Natural killer cell treated with Interleukin-12 subunit alpha and Interleukin-12 subunit beta and Interleukin-15 and Interleukin-18, amount 100 ng/mL, for 72 hours (primary cell): ENCODE results near the gene PLEKHA3. TPM values are rescaled to one million over a fixed set of nuclear protein-coding genes. Genes with fewer than 3 reads are reported as not detected.
A peak's percentile ranks its signal among the peaks of the same experiment; 100 is the strongest.
"Not testable (repeated sequence)": the region's sequence is repeated elsewhere in the genome, so short reads cannot be mapped to it uniquely, and the experiment has no call there.

Experiments
- ATAC-seq, 2 donors: fragments of 150-1000 bp; cut with Tn5 transposase in 1 of 2; sonication (Bioruptor Pico), chemical (Tn5 transposase) in 1 of 2; 2 replicates each; pipeline ENCODE4 v1.10.0; 2021
- DNase-seq: peaks from one replicate; pipeline ENCODE4 v3.0.0; 2022; ENCODE audit warnings: low spot score
- H3K27ac Mint-ChIP-seq, 2 donors: 1 replicate in 1 of 2; 2 replicates in 1 of 2; pipeline ENCODE4 v1.8.0; 2022; ENCODE audit warnings: mixed read lengths in 2 of 2, mild to moderate bottlenecking in 1 of 2, moderate library complexity in 1 of 2
- H3K27me3 Mint-ChIP-seq, 2 donors: 1 replicate in 1 of 2; 2 replicates in 1 of 2; pipeline ENCODE4 v1.8.0; 2022; ENCODE audit warnings: mixed read lengths in 2 of 2
- H3K36me3 Mint-ChIP-seq: one replicate; pipeline ENCODE4 v1.8.0; 2022; ENCODE audit warnings: mixed read lengths
- H3K4me1 Mint-ChIP-seq, 2 donors: 1 replicate in 1 of 2; 2 replicates in 1 of 2; pipeline ENCODE4 v1.8.0; 2022; ENCODE audit warnings: low read depth in 2 of 2, mixed read lengths in 2 of 2, mild to moderate bottlenecking in 1 of 2
- H3K4me3 Mint-ChIP-seq: one replicate; pipeline ENCODE4 v1.8.0; 2022; ENCODE audit warnings: mixed read lengths
- H3K9me3 Mint-ChIP-seq: 2 replicates; pipeline ENCODE4 v1.8.0; 2022; ENCODE audit warnings: mixed read lengths
- total RNA-seq, 2 donors: library from RNA; stranded (reverse); gene quantifications; one replicate each; pipeline ENCODE4 v1.2.3, GENCODE V29; 2022

The PLEKHA3 gene
- total RNA-seq, 2 donors from 2014 or later = 36.7 to 41.2 TPM

DNA sequence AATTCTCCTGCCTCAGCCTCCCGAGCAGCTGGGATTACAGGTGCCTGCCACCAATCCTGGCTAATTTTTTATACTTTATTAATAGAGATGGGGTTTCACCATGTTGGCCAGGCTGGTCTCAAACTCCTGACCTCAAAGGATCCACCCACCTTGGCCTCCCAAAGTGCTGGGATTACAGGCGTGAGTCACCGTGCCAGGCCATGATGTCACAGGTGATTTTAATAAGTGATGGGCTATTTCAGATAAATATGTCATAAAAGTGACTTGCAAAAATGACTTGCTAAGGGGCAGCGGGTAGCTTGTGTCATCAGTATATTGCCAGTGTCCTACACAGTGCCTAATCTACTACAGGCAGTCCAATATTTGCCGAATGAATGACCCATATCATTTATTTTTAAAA, 8.9 kb upstream of the PLEKHA3 start:
- not testable (repeated sequence) for H3K4me3 Mint-ChIP-seq, ATAC-seq, H3K27me3 Mint-ChIP-seq, H3K36me3 Mint-ChIP-seq, H3K9me3 Mint-ChIP-seq, H3K27ac Mint-ChIP-seq, H3K4me1 Mint-ChIP-seq, DNase-seq

DNA sequence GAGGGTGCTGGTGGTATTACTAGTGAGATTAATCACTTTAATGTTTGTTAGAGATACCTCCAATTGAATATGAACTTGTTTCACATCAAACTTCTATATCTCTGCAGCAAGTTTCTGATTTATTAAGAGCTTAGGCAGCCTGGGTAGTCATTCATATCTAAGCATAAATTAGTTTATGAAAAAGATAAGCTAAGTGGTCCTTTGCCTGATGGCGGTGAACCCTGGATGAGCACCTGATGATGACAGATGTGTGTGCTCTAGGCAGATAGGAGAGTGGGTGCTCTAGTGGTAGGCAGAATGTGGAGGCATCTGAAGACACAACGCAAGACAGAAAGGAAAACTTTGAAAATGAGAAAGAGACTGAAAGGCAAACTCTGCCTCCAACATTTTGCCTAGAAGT, 6.9 kb upstream of the PLEKHA3 start:
- Mint-ChIP-seq H3K36me3 (no peaks in the 10 kb centered on the region), H3K4me1 (peaks cover 2 to 3% of the 10 kb centered on the region in 2 donors), H3K4me3 (no peak overlapping the region), H3K9me3 (no peaks in the 10 kb centered on the region), H3K27me3 (no peaks in the 10 kb centered on the region), H3K27ac (no peak overlapping the region)
- ATAC-seq (no peak), DNase-seq (no peak)

DNA sequence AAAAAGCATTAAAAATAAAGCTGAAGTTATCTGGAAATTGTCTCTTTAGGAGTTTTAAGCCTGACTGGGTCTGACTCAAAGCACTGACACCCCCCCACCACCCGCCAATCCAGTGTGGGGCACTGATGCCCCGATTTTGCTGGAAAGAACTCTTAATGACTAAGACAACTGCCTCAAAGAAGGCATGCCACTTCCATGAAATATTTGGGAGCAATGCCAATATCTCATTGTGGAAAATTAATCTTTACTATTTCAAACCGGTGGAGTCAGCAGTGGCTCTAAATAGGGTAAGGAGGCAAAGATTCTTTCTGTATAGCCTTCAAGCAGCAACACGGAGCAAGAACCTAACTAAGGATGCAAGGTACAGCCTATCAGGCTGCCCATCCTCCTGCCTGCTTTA, 6.3 kb upstream of the PLEKHA3 start:
- H3K4me1 Mint-ChIP-seq = peaks cover 8 to 9% of the 10 kb centered on the region in 2 donors
- H3K9me3 Mint-ChIP-seq = no peaks in the 10 kb centered on the region
- no peaks in the 10 kb centered on the region for H3K36me3 Mint-ChIP-seq
- ATAC-seq (no peak), DNase-seq (no peak)
- H3K4me3 Mint-ChIP-seq = no peak overlapping the region
- no peaks in the 10 kb centered on the region for H3K27me3 Mint-ChIP-seq
- H3K27ac Mint-ChIP-seq = no peak overlapping the region

DNA sequence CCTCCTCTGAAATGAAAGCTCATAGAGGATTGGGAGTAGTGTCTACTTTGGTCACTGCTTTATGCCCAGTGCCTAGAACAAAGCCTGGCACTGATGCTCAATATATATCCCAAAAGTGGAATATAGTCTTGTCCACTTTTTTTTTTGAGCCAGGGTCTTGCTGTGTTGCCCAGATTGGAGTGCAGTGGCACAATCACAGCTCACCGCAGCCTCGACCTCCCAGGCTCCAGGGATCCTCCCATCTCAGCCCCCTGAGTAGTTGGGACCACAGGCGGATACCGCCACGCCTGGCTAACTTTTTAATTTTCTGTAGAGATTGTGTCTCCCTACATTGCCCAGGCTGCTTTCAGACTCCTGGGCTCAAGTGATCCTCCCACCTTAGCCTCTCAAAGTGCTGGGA, 5.7 kb upstream of the PLEKHA3 start:
- no peaks in the 10 kb centered on the region for H3K9me3 Mint-ChIP-seq
- H3K27me3 Mint-ChIP-seq = no peaks in the 10 kb centered on the region
- H3K27ac Mint-ChIP-seq = no peak overlapping the region
- peaks cover 11 to 15% of the 10 kb centered on the region in 2 donors for H3K4me1 Mint-ChIP-seq
- ATAC-seq (no peak), DNase-seq (no peak)
- H3K4me3 Mint-ChIP-seq = no peak overlapping the region
- H3K36me3 Mint-ChIP-seq = no peaks in the 10 kb centered on the region

DNA sequence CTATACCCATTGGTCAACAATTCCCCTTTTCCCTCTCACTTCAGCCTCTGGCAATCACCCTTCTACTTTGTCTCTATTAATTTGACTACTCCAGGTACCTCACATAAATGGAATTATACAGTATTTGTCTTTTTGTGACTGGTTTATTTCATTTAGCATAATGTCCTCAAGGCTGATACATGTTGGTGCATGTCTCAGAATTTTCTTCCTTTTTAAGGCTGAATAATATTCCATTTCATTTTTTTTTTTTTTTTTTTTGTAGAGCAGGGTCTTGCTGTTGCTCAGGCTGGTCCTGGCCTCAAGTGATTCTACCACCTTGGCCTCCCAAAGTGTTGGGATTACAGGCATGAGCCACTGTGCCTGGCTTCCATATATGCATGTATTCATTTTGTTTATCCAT, 3.8 kb upstream of the PLEKHA3 start:
- H3K4me1 Mint-ChIP-seq = peaks cover 17 to 22% of the 10 kb centered on the region in 2 donors
- H3K4me3 Mint-ChIP-seq = no peak overlapping the region
- H3K27me3 Mint-ChIP-seq = no peaks in the 10 kb centered on the region
- no peaks in the 10 kb centered on the region for H3K9me3 Mint-ChIP-seq
- ATAC-seq = no peak
- no peak for DNase-seq
- no peaks in the 10 kb centered on the region for H3K36me3 Mint-ChIP-seq
- H3K27ac Mint-ChIP-seq = no peak overlapping the region

DNA sequence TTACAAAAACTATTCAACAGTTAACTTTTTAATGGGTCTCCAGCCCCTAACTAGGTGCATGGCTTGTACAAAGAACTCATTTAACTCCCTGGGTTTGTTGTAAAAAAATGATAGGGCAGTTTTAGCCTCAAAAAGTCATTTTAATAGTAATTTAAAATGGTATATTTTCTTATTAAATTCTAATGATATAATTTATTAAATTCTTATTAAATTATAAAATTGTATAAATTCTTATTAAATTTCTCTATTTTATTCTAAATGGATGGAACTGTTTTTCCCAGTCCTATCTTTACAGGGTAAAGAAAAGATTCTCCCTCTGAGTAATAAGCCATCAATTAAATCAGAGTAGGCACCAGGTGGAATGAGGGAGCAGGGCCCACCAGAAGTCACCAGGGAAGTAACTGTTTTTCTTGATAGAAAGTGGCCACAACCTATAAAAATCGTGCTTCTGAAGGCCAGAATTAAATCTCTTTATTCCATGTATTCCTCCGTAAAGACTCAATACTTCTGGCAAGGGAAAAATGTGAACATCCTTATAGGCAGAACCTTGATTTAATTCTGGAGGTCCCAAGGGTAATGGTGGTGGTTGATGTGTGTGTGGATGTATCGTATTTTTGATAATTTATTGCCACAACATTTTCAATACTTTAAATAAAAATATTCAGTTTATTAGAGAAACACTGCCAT, 2.7 kb upstream of the PLEKHA3 start:
- ATAC-seq (no peak), DNase-seq (no peak)
- Mint-ChIP-seq H3K4me1 (peaks cover 27 to 33% of the 10 kb centered on the region in 2 donors), H3K9me3 (no peaks in the 10 kb centered on the region), H3K36me3 (no peaks in the 10 kb centered on the region), H3K4me3 (peak overlapping the region; percentile 86), H3K27me3 (no peaks in the 10 kb centered on the region), H3K27ac (peak overlapping the region in 1 of 2 donors; percentile 97)

DNA sequence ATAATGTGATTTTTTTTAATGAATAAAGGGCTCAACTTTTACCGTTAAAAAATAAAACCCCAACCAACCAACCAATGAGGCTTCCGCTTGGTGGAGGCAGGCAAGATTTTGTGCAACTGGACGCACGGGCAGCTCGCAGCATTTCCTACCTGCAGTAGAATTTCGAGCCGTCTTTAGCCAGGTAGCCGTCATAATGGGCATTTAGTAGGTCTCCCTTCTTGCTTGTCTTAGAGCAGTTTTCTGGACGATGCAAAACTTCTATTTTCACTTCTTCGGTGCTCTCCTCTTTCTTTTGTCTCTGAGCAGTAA, 2.2 kb upstream of the PLEKHA3 start:
- H3K27me3 Mint-ChIP-seq = no peaks in the 10 kb centered on the region
- ATAC-seq = no peak
- H3K27ac Mint-ChIP-seq = peak overlapping the region; percentile 84 to 97
- peaks cover 29 to 36% of the 10 kb centered on the region in 2 donors for H3K4me1 Mint-ChIP-seq
- no peak for DNase-seq
- peak overlapping the region; percentile 86 for H3K4me3 Mint-ChIP-seq
- H3K9me3 Mint-ChIP-seq = no peaks in the 10 kb centered on the region
- no peaks in the 10 kb centered on the region for H3K36me3 Mint-ChIP-seq

DNA sequence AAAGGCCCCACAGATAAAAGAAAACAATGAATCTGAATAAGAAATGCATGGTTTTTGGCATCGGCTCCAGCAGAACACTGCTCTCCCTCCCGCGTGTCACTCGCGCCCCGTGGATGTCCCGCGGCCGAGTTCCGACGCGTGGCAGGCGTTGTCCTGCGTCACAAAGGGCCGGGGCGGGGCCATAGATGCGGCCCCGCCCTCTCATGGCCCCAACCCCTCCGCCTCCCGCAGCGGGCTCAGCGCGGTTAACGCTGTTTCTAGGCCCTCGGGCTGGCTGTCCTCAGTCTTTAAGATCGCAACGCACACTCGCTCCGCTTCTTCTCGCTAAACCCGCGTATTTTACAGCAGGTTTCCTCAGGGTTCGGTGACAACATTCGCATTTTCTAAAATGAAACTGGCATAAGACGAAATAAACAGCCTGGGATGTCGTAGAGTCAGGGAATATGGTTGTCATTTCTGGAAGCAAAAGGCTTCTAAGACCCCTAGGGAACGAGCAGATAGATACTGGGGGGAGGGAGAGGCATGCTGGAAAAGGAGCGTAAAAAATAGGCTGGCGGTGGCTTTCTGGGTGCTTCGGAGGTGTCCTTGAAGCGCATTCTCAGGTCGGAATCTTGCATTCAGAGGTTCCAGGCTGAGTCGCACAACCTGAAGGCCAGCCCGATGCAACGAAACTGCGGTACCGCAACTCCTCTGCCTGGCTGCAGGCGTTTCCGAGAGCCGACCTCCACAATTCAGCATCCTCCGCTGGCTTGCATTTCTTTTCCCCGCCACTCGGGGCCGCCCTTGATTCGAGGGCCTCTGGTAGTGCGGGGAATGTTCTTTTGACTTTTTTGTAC, 1.6 kb upstream of the PLEKHA3 start, which contains the start of gene FKBP7:
FKBP7 (minus strand) TSS at position 162 of the 836 bp plus-strand sequence; CDS start at position 61, 101 bp downstream.
- H3K9me3 Mint-ChIP-seq = no peaks in the 10 kb centered on the region
- H3K4me3 Mint-ChIP-seq = peak within 1 kb of the TSS; percentile 86
- no peaks in the 10 kb centered on the region for H3K27me3 Mint-ChIP-seq
- peak within 1 kb of the TSS; percentile 84 to 97 for H3K27ac Mint-ChIP-seq
- H3K36me3 Mint-ChIP-seq = no peaks in the 10 kb centered on the region
- peak; percentile 88 to 89 for ATAC-seq
- H3K4me1 Mint-ChIP-seq = peaks cover 29 to 36% of the 10 kb centered on the region in 2 donors
- DNase-seq = peak; percentile 84

DNA sequence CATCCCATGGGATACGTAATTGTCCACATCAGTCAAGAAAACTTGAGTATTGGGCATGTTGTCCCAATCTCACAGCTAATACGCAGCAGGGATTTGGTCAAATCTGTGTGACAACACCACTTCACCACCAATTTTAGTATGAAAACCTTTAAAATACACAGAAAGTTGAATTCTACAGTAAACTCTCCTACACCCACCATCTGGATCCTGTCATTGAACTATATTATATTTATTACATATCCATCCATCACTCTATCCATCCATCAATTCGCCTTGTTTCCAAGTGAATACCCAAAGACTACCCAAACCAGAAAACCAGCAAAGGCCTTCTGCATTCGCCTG, 1.0 kb upstream of the PLEKHA3 start:
- H3K4me3 Mint-ChIP-seq = peak overlapping the region; percentile 86
- H3K27ac Mint-ChIP-seq = peak overlapping the region; percentile 84 to 97
- H3K27me3 Mint-ChIP-seq = no peaks in the 10 kb centered on the region
- H3K9me3 Mint-ChIP-seq = no peaks in the 10 kb centered on the region
- ATAC-seq = no peak
- no peak for DNase-seq
- H3K4me1 Mint-ChIP-seq = peaks cover 29 to 37% of the 10 kb centered on the region in 2 donors
- no peaks in the 10 kb centered on the region for H3K36me3 Mint-ChIP-seq

DNA sequence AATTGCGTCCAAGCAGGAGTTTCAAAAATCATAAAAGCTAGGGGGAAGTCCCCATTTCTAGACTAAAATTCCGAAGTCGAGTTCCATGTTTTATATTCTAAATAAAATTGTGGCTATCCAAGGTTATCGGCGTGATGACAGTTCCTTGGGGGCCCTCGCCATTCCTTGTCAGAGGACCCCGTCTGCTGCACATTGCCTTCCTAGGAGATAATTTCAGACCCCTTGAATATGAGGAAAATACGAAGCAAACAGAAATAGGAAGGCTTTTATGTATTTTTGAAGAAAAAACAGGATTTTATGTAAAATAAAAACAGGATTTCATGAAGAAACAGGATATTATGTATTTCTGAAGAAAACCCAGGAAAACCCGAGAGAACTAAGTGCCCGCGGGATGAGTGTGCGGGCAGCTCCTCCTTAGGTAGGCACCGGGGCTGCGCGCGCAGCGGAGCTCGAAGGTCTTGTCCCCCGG, 465 bp upstream of the PLEKHA3 start:
- no peaks in the 10 kb centered on the region for H3K9me3 Mint-ChIP-seq
- no peak for DNase-seq
- peaks cover 33 to 42% of the 10 kb centered on the region in 2 donors for H3K4me1 Mint-ChIP-seq
- peak overlapping the region; percentile 86 for H3K4me3 Mint-ChIP-seq
- peak overlapping the region; percentile 84 to 97 for H3K27ac Mint-ChIP-seq
- no peak for ATAC-seq
- no peaks in the 10 kb centered on the region for H3K27me3 Mint-ChIP-seq
- no peaks in the 10 kb centered on the region for H3K36me3 Mint-ChIP-seq

DNA sequence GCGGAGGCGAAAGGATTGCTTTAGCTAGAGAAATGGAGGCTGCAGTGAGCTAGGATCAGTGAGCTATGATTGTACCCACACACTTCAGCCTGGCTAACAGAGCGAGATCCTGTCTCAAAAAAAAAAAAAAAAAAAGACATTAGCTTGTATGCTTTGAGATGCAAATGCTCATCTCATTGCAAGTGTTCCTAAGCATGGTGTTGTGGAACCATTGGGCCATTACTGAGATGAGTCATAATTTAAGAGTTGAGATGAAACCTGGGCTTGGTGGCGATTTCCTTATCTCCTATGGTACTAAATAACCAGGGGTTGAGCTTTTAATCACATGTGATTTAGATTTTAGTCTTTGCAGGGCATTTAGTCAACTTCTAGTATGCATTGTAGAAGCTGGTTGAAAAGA, 2.2 kb downstream of the PLEKHA3 start:
- Mint-ChIP-seq H3K4me1 (peaks cover 45 to 63% of the 10 kb centered on the region in 2 donors), H3K27me3 (no peaks in the 10 kb centered on the region), H3K4me3 (peak overlapping the region; percentile 86), H3K9me3 (no peaks in the 10 kb centered on the region), H3K36me3 (peaks cover 14% of the 10 kb centered on the region), H3K27ac (no peak overlapping the region)
- DNase-seq (no peak), ATAC-seq (no peak)

DNA sequence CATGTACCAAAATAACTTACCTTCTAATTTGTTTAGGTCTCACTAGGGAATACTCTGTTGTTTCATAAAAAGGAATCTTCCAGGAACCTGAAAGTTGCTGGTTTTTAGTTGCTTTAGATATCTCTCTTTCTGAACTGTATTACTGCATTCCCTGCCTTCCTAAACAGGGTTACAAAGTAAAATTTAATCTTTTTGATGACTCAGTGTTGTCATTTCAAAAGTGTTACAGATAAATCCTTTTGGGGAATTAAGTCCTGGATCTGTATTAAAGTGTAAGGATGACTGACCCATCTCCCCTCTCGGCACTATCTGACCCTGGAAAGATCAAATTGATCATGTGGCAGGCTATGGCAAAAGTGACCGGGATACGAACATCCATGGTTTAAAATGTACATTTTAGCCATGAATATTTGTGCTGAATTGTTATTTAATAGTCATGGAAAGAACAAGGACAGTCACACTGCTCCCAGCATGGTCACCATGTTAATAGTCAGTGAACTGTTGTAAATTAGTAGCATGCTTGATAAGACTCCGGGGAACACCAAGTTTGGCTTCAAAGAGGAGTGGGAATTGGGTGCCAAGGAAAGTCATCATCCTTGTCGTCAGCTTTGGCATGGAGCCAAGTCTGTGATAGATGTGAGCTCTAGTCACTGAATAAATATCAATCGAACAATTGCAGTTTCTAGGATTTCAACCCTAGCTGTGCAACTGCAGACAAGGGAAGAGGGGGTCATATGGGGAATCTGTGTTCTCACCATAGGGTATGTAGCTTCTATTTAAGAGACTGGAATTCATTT, 4.2 kb downstream of the PLEKHA3 start:
- Mint-ChIP-seq H3K36me3 (peaks cover 22% of the 10 kb centered on the region), H3K4me3 (no peak overlapping the region), H3K27me3 (no peaks in the 10 kb centered on the region), H3K9me3 (no peaks in the 10 kb centered on the region), H3K27ac (no peak overlapping the region), H3K4me1 (peaks cover 39 to 60% of the 10 kb centered on the region in 2 donors)
- ATAC-seq (no peak), DNase-seq (no peak)

DNA sequence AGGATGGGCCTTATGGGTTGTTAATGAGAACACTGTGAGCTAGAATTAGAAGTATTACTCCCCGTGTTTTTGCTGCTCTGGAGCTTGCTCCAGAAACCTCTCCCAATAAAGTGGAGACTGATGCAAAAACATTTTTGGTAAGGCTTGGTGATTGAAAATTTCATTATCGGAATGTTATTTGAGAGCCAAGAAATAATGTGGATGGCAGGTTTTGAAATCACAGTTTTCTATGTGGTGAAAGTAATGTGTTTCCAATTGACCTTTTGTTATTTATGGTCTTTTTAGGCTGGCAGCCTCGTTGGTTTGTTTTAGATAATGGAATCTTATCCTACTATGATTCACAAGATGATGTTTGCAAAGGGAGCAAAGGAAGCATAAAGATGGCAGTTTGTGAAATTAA, 5.1 kb downstream of the PLEKHA3 start:
- Mint-ChIP-seq H3K27ac (no peak overlapping the region), H3K27me3 (no peaks in the 10 kb centered on the region), H3K9me3 (no peaks in the 10 kb centered on the region), H3K4me3 (no peak overlapping the region), H3K4me1 (peaks cover 42 to 63% of the 10 kb centered on the region in 2 donors), H3K36me3 (peaks cover 27% of the 10 kb centered on the region)
- DNase-seq (no peak), ATAC-seq (no peak)

DNA sequence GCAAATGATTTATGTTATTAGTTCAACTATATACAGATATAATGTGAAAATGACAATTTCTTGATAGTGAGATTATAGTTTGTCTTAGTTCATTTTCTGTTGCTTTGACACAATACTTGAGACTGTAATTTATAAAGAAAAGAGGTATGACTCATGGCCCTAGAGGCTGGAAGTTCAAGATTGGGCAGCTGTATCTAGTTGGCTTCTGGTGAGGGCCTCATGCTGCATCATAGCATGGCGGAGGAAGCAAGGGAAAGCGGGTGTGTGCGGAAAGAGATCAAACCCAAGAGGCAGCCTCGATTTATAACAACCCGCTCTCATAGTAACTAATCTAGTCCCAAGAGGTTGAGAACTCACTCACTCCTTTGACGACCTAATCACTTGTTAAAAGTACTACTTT, 11.4 kb downstream of the PLEKHA3 start:
- no peak overlapping the region for H3K4me3 Mint-ChIP-seq
- H3K27me3 Mint-ChIP-seq = no peaks in the 10 kb centered on the region
- DNase-seq = no peak
- H3K27ac Mint-ChIP-seq = no peak overlapping the region
- no peak for ATAC-seq
- peaks cover 33% of the 10 kb centered on the region for H3K36me3 Mint-ChIP-seq
- H3K9me3 Mint-ChIP-seq = no peaks in the 10 kb centered on the region
- H3K4me1 Mint-ChIP-seq = peaks cover 18 to 23% of the 10 kb centered on the region in 2 donors
